IMR-90 (cell line): ENCODE results near the gene OSTM1. TPM values are rescaled to one million over a fixed set of nuclear protein-coding genes. Genes with fewer than 3 reads are reported as not detected.

Experiments used
- ATAC-seq: fragments of 200-7000 bp; cut with Tn5 transposase; 2 replicates; pipeline ENCODE4 v1.9.1; 2020; ENCODE audit warnings: low read depth, mild to moderate bottlenecking, moderate library complexity
- BruUV-seq: library from RNA; stranded (reverse); fragments of 400-500 nt; replicated peaks from 2 replicates; lab custom pipeline; 2021; lab: Mats Ljungman, UMichigan
- CTCF ChIA-PET: fragments of 300-600 bp; formaldehyde crosslinking; extraction: SDS; loops from one replicate; lab custom pipeline; 2021; ENCODE audit warnings: antibody characterized with exemption; lab: Yijun Ruan, JAX
- POLR2A ChIA-PET: fragments of 300-600 bp; sonication (Branson Sonifier 250); formaldehyde crosslinking; loops from one replicate; lab custom pipeline; 2022; ENCODE audit warnings: antibody characterized with exemption; ENCODE audit not compliant: unreplicated experiment; lab: Charles Lee
- DNase-seq: peaks from one replicate; pipeline ENCODE4 v3.0.0; 2013
- H2AFZ ChIP-seq: replicated peaks from 2 replicates; pipeline ENCODE3; 2013; ENCODE audit warnings: low read length, mild to moderate bottlenecking; ENCODE audit not compliant: poor library complexity
- H2AK5ac ChIP-seq: 2 replicates; pipeline ENCODE4 v1.6.1; 2013; ENCODE audit warnings: low read depth, low read length, inconsistent platforms
- H2AK9ac ChIP-seq: replicated peaks from 2 replicates; pipeline ENCODE3; 2013; ENCODE audit warnings: mild to moderate bottlenecking, low read depth, low read length, moderate library complexity; ENCODE audit not compliant: poor library complexity
- H2BK120ac ChIP-seq: 2 replicates; pipeline ENCODE4 v1.6.1; 2013; ENCODE audit warnings: low read depth, low read length, inconsistent platforms
- H2BK15ac ChIP-seq: 3 replicates; pipeline ENCODE4 v1.6.1; 2013; ENCODE audit warnings: low read depth, low read length, inconsistent platforms
- H2BK20ac ChIP-seq: 2 replicates; pipeline ENCODE4 v1.6.1; 2013; ENCODE audit warnings: low read depth, mild to moderate bottlenecking, inconsistent platforms, low read length, moderate library complexity
- H2BK5ac ChIP-seq: 2 replicates; pipeline ENCODE4 v1.6.1; 2013; ENCODE audit warnings: mild to moderate bottlenecking, low read depth, low read length, inconsistent platforms; ENCODE audit not compliant: poor library complexity, severe bottlenecking
- H3K14ac ChIP-seq: replicated peaks from 2 replicates; pipeline ENCODE4 v1.6.1; 2013; ENCODE audit warnings: low read depth, low read length, inconsistent platforms
- H3K18ac ChIP-seq: 2 replicates; pipeline ENCODE4 v1.6.1; 2013; ENCODE audit warnings: low read depth, low read length, control low read depth
- H3K23ac ChIP-seq: 2 replicates; pipeline ENCODE4 v1.6.1; 2013; ENCODE audit warnings: low read depth, low read length, inconsistent platforms
- H3K27ac ChIP-seq: 2 replicates; pipeline ENCODE4 v1.5.1; 2013; ENCODE audit warnings: mild to moderate bottlenecking, control low read depth, low read length; ENCODE audit not compliant: insufficient read depth
- H3K27me3 ChIP-seq: 2 replicates; pipeline ENCODE4 v1.6.1; 2013; ENCODE audit warnings: low read length; ENCODE audit not compliant: control insufficient read depth, insufficient read depth
- H3K36me3 ChIP-seq: 2 replicates; pipeline ENCODE4 v1.6.1; 2013; ENCODE audit warnings: low read length, mixed read lengths; ENCODE audit not compliant: control insufficient read depth, insufficient read depth
- H3K4ac ChIP-seq: 2 replicates; pipeline ENCODE4 v1.6.1; 2013; ENCODE audit warnings: low read depth, low read length, inconsistent platforms
- H3K4me1 ChIP-seq: 2 replicates; pipeline ENCODE4 v1.6.1; 2013; ENCODE audit warnings: low read length, mixed read lengths; ENCODE audit not compliant: control insufficient read depth, insufficient read depth
- H3K4me2 ChIP-seq: 2 replicates; pipeline ENCODE4 v1.6.1; 2013; ENCODE audit warnings: low read depth, mild to moderate bottlenecking, control low read depth, low read length, moderate library complexity
- H3K4me3 ChIP-seq: 2 replicates; pipeline ENCODE4 v1.5.1; 2013; ENCODE audit warnings: low read depth, mild to moderate bottlenecking, control low read depth, low read length, moderate library complexity; ENCODE audit not compliant: insufficient read depth
- H3K56ac ChIP-seq: 2 replicates; pipeline ENCODE4 v1.6.1; 2013; ENCODE audit warnings: low read length, inconsistent platforms; ENCODE audit not compliant: insufficient read depth; ENCODE audit errors: extremely low read depth
- H3K79me1 ChIP-seq, 2 experiments: 2 replicates each; pipeline ENCODE4 v1.6.1; 2013; ENCODE audit warnings: low read length in 2 of 2, inconsistent platforms in 1 of 2, low read depth in 1 of 2
- H3K9ac ChIP-seq: 2 replicates; pipeline ENCODE4 v1.6.1; 2013; ENCODE audit warnings: low read depth, low read length, control low read depth
- H3K9me1 ChIP-seq: 2 replicates; pipeline ENCODE4 v1.6.1; 2013; ENCODE audit warnings: low read length, inconsistent platforms; ENCODE audit not compliant: insufficient read depth
- H3K9me3 ChIP-seq: 2 replicates; pipeline ENCODE4 v1.6.1; 2013; ENCODE audit warnings: low read length; ENCODE audit not compliant: control insufficient read depth, insufficient read depth
- H4K20me1 ChIP-seq: 2 replicates; pipeline ENCODE4 v1.6.1; 2013; ENCODE audit warnings: low read length, inconsistent platforms; ENCODE audit not compliant: insufficient read depth
- H4K5ac ChIP-seq: 2 replicates; pipeline ENCODE4 v1.6.1; 2013; ENCODE audit warnings: mild to moderate bottlenecking, low read depth, low read length, control low read depth
- H4K8ac ChIP-seq, 2 experiments: 2 replicates each; pipeline ENCODE4 v1.6.1; 2013; ENCODE audit warnings: low read depth in 2 of 2, low read length in 2 of 2, control low read depth in 1 of 2, inconsistent platforms in 1 of 2
- H4K91ac ChIP-seq: 2 replicates; pipeline ENCODE4 v1.6.1; 2013; ENCODE audit warnings: low read depth, low read length, inconsistent platforms; ENCODE audit not compliant: insufficient read depth
- BHLHE40 ChIP-seq: fragments of 150-350 bp; IDR thresholded peaks from 2 replicates; pipeline ENCODE4 v1.6.1; 2016; ENCODE audit warnings: mild to moderate bottlenecking, low read depth, low read length
- CEBPB ChIP-seq: IDR thresholded peaks from 2 replicates; pipeline ENCODE4 v1.6.1; 2012; ENCODE audit warnings: low read depth, low read length, improper control_type of control experiment
- CHD1 ChIP-seq: IDR thresholded peaks from 2 replicates; pipeline ENCODE4 v1.6.1; 2012; ENCODE audit warnings: low read depth, low read length, improper control_type of control experiment
- CTCF ChIP-seq: conservative IDR thresholded peaks from 2 replicates; pipeline ENCODE4 v1.5.1; 2012; ENCODE audit warnings: mild to moderate bottlenecking, low read depth, low read length, improper control_type of control experiment
- ELK1 ChIP-seq: fragments of 150-350 bp; IDR thresholded peaks from 2 replicates; pipeline ENCODE4 v1.6.1; 2016; ENCODE audit warnings: low read depth, mild to moderate bottlenecking, low read length, moderate library complexity, borderline replicate concordance
- FOS ChIP-seq: fragments of 150-350 bp; IDR thresholded peaks from 2 replicates; pipeline ENCODE4 v1.6.1; 2016; ENCODE audit warnings: low read depth, low read length
- MAZ ChIP-seq: IDR thresholded peaks from 2 replicates; pipeline ENCODE4 v1.6.1; 2012; ENCODE audit warnings: low read depth, mild to moderate bottlenecking, low read length, improper control_type of control experiment, moderate library complexity, borderline replicate concordance
- MXI1 ChIP-seq: IDR thresholded peaks from 2 replicates; pipeline ENCODE4 v1.6.1; 2012; ENCODE audit warnings: low read depth, mild to moderate bottlenecking, low read length, moderate library complexity, borderline replicate concordance
- NFE2L2 ChIP-seq: fragments of 150-350 bp; IDR thresholded peaks from 2 replicates; pipeline ENCODE4 v1.6.1; 2016; ENCODE audit warnings: low read depth, mild to moderate bottlenecking, low read length
- POLR2A ChIP-seq: IDR thresholded peaks from 2 replicates; pipeline ENCODE4 v1.6.1; 2012; ENCODE audit warnings: mild to moderate bottlenecking, low read depth, low read length
- RAD21 ChIP-seq: IDR thresholded peaks from 2 replicates; pipeline ENCODE4 v1.6.1; 2012; ENCODE audit warnings: low read length, improper control_type of control experiment
- RCOR1 ChIP-seq: IDR thresholded peaks from 2 replicates; pipeline ENCODE4 v1.6.1; 2012; ENCODE audit warnings: mild to moderate bottlenecking, low read length, improper control_type of control experiment; ENCODE audit not compliant: insufficient replicate concordance
- RFX5 ChIP-seq: IDR thresholded peaks from 2 replicates; pipeline ENCODE4 v1.8.0; 2012; ENCODE audit warnings: low read depth, mild to moderate bottlenecking, low read length, moderate library complexity
- SMC3 ChIP-seq: fragments of 150-350 bp; IDR thresholded peaks from 2 replicates; pipeline ENCODE4 v1.6.1; 2016; ENCODE audit warnings: low read depth, mild to moderate bottlenecking, antibody characterized with exemption, low read length, moderate library complexity
- USF2 ChIP-seq: fragments of 150-350 bp; IDR thresholded peaks from 2 replicates; pipeline ENCODE4 v1.6.1; 2017; ENCODE audit warnings: mild to moderate bottlenecking, antibody characterized with exemption, low read length, low read depth
- WGBS, 2 experiments: methylation state at CpG; one replicate each; pipeline versions ENCODE4 v1.1.5 to v1.1.7; 2013; ENCODE audit warnings: missing lambda C conversion rate in 2 of 2; ENCODE audit not compliant: insufficient read length in 1 of 2; ENCODE audit errors: extremely low coverage in 2 of 2; 5-methylcytosine and 5-hydroxymethylcytosine counted together
- dilution Hi-C: fragments of 300-500 bp; cut with HindIII; formaldehyde crosslinking; loops from one replicate; pipeline ENCODE4 v1.14.3; 2018; ENCODE audit warnings: low sequenced_read_pairs; ENCODE audit not compliant: unreplicated experiment
- in situ Hi-C: fragments of 300-500 bp; cut with MboI; formaldehyde crosslinking; loops from 3 replicates; pipeline ENCODE4 v1.14.3; 2019; ENCODE audit warnings: low sequenced_read_pairs, inconsistent platforms, mixed read lengths
- intact Hi-C: fragments of 100-400 bp; cut with micrococcal nuclease; formaldehyde crosslinking; loops from 2 replicates; pipeline ENCODE4 v1.10.0; 2022
- polyA plus RNA-seq, 3 experiments: library from polyadenylated mRNA; depleted of rRNA; stranded (reverse); fragments of >200 nt; gene quantifications; 2 replicates each; pipeline ENCODE4 v1.2.3, GENCODE V29; 2012; ENCODE audit warnings: low replicate concordance in 1 of 3
- total RNA-seq: library from RNA; depleted of rRNA; stranded (reverse); fragments of >200 nt; gene quantifications from 2 replicates; pipeline ENCODE4 v1.2.3, GENCODE V29; 2012

The OSTM1 gene
- total and polyA plus RNA-seq, 2 of the 4 experiments (the other 2 are of a cell fraction): 8.0 to 24.7 TPM

- Histone ChIP-seq H2AFZ (no peak overlapping the region), H3K9me3 (no peaks in the 10 kb centered on the region), H4K5ac (no peak overlapping the region), H3K27ac (no peak overlapping the region), H3K9ac (no peak overlapping the region), H3K4me2 (no peak overlapping the region), H2BK20ac (no peak overlapping the region), H3K36me3 (no peaks in the 10 kb centered on the region), H3K9me1 (no peaks in the 10 kb centered on the region), H2BK5ac (no peak overlapping the region), H2AK9ac (no peak overlapping the region), H4K20me1 (no peaks in the 10 kb centered on the region), H3K14ac (no peak overlapping the region), H2AK5ac (no peak overlapping the region), H3K4ac (no peak overlapping the region), H2BK120ac (no peak overlapping the region), H3K23ac (no peak overlapping the region), H3K27me3 (peaks cover 3% of the 10 kb centered on the region), H2BK15ac (no peak overlapping the region), H3K79me1 (no peaks in the 10 kb centered on the region), H3K4me3 (no peak overlapping the region), H4K8ac (no peak overlapping the region), H3K4me1 (no peaks in the 10 kb centered on the region), H3K56ac (no peak overlapping the region), H3K18ac (no peak overlapping the region), H4K91ac (no peak overlapping the region)
- ATAC-seq: no peak
- peak; percentile 6 for DNase-seq
- intact Hi-C loops: no loop called here
- ChIA-PET CTCF (no interaction called here), POLR2A (interaction anchor here (0.6 kb wide), 1 partner anchor 1381 kb away, joined by 3 read pairs; no protein-coding TSS in a partner anchor)
- 0% methylated on average over 1 of the region's 9 CpGs; no CpG with 5 or more reads in 1 of the 2 experiments for WGBS, 2 experiments
- dilution Hi-C loops: no loop called here
- no TSS peak for BruUV-seq
- in situ Hi-C loops: no loop called here
- TF ChIP-seq NFE2L2 (no peak), FOS (no peak), CEBPB (no peak), MAZ (no peak), ELK1 (no peak), CTCF (no peak), SMC3 (no peak), MXI1 (no peak), RCOR1 (no peak), USF2 (no peak; the same call in 1 of the 2 replicates), POLR2A (no peak), BHLHE40 (no peak), CHD1 (no peak), RAD21 (no peak), RFX5 (no peak)
Observed at GRCh38 chr6:108002365-108003221, 71.9 kb downstream of the OSTM1 start.
